GM18868 (cell line): Measurements from ENCODE around the gene DSG2.
A peak's percentile ranks its signal among the peaks of the same experiment; 100 is the strongest.
"Not testable (repeated sequence)": the region's sequence is repeated elsewhere in the genome, so short reads cannot be mapped to it uniquely, and the experiment has no call there.

Experiments used
- ATAC-seq: cut with Tn5 transposase; IDR thresholded peaks from one replicate; pipeline ENCODE4 v1.9.1; 2021; ENCODE audit warnings: mild to moderate bottlenecking, moderate library complexity; ENCODE audit not compliant: unreplicated experiment

Gene DSG2

DNA sequence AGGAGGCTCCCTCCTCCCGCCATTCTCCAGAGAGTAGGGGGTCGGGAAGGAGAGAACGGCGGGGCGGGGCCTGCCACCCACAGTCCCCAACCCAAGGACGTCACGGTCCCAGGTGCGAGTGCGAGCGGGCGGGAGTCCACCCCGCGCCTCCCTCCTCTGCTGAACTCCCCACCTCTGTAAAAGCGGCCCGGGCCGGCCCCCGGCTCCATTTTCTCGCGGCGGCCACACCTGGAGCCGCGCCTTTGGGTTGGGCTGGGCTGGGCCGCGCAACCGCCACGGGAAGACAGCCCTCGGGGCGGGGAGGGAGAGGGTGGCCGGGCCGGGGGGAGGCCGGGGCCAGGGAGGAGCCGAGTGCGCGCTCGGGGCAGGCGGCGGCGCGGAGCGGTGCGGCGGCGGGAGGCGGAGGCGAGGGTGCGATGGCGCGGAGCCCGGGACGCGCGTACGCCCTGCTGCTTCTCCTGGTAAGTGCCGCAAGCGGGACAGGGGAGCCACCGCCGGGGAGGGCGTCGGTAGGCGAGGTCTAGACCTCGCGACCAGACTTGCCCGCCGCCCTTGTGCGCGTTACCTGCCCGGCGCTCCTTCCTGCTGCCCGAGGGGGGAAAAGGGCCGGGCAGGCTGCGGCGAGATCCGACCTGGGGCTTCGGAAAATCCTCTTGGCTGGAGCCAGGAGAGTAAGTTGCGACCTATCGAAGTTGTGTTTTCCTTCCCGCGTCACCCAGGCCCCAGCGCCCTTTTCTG lies at the start of gene DSG2:
DSG2 (plus strand) TSS at position 342 of the 738 bp plus-strand sequence; CDS start at position 417, 75 bp downstream.
- peak; percentile 50 for ATAC-seq

DNA sequence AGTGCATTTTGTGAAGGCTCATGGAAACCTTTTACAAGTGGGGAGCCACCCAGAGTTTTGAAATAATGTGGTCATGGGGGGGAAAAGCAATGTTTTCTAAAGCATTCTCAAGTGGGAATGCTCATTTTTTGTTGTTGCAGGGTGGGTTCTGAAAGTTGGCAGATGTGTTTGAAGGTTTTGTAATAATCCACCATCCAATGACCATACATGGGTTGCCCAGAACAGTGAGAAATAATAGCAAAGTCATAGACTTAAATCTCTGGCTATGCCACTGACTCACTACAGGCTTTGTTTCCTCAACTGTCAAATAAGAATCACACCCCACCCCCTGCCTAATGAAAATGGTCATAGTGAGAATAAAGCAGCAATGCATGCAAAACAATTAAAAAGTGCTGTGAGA lies 47.6 kb upstream of the DSG2 start:
- ATAC-seq = no peak

DNA sequence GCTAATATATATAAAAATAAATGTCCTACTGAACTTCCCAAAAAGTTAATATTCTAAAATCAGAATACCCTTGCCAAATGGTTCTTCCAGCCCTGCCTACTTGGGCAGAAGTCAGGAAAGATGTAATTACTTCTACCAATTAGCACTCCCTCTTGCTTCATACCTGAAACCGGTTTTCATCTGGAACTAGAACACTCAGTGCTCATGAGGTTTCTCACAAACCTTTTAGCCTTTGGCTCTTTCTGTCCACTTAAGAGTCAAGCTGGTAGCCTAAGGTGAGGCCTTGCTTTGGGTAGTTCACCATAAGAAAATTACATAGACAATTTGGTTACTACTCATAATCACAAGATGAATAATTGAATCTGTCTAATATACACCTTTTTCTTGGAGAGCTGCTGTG lies 46.4 kb upstream of the DSG2 start:
- ATAC-seq = no peak

DNA sequence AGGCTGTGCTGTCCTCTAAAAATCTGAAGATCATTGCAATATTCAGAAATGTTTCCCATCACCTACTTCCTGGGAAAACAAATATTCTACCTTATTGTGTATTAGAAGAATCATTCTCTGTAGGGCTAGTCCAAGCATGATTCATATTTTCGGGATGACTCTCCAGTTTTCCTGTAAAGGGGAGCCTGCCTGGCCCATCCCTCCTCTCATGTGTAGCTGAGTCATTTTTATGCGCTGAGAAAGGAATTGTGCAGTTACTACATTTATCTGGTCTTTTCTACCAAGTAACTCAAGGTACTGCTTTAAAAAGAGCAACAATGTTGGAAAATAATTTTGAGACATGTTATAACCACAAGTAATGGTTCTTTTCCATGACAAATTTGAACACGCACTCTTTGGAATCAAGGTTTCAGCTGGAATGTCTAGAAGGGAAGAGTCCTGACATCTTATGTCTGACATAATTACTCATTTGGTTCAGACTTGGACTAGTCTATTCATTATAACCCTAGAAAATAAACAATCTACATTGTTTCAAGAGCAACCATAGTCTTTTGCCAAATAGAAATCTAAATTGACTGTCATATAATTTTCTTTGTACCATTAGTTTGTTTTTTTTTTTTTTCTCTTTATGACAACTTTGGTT lies 43.8 kb upstream of the DSG2 start:
- no peak for ATAC-seq

DNA sequence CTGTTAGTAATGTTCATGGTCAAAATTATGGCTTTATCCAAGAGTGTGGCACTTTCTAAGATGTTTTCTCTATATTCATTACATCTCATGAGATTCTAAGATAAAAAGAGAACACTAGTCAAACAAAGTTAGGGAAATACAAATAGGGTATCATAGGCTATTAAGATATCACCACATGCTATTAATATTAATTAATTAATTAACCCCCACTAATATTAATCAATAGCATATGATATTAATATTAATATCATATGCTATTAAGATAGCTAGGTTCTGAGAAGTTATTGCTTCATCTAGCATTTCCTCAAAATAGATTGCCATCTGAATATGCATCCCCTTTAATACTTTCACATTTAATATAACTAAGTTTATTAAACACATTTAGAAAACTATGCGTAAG lies 28.3 kb upstream of the DSG2 start:
- no peak for ATAC-seq

DNA sequence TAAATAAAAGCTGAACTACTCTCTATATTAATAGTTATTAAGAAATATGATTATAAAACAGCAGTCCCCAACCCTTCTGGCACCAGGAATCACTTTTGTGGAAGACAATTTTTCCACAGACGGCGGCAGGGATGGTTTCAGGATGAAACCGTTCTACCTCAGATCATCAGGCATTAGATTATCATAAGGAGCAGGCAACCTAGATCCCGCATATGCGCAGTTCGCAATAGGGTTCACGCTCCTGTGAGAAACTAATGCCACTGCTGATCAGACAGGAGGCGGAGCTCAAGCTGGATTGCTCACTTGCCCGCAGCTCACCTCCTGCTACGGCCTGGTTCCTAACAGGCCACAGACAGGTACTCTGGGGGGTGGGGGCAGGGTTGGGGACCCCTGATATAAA lies 19.3 kb upstream of the DSG2 start:
- ATAC-seq = no peak

DNA sequence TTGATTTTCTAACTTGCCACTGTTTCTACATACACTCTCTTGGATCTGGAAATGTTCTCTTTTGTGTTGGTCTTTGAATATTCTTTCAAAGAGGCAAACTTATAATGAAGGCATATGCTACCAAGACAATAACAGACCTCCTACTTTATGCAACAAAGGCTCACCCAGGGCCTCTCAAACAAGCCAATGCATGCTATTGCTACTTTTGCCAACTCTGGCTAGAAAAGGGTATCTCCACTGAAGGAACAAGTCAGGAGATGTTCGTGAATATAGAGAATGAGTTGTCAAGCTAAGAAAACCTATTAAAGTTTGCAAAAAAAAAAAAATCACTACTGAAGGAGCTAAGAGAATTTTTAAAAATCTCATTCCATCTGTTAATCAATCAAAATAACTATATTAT lies 15.9 kb upstream of the DSG2 start:
- ATAC-seq = no peak

DNA sequence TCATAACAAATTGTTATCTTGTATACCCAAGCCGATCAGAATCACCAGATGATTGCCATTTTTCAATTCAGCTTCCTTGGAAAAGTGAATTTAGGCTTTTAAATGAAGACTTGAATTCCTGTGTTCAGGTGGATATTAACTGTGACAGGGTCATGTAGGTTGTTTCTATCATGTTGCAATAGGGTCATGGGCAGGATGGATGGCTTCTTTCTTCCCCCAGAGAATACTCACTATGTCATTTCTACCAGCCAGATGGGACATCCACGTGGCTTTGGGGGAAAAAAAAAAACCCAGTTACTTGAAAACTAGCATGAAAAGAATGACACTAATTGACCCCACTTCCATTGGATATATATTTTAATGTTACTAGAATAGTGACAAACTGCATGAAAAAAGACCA lies 14.6 kb upstream of the DSG2 start:
- no peak for ATAC-seq

DNA sequence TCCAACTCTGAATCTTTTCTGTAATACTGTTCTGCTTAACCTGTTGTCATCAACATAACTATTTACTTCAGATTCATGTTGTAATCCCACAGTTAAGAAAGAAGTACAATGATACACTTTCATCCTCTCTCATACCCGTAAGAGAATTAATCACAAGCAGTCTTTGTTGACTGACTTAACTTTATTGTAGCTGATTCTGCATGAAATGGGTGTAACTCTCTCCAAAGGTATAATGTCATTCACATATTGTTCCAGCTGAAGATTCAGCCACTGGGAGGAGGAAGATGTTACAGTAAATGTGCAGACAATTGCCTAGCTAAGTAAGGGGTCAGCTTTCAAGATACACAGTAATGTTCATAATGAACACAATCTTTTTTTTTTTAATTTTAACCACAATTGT lies 13.5 kb upstream of the DSG2 start:
- no peak for ATAC-seq

DNA sequence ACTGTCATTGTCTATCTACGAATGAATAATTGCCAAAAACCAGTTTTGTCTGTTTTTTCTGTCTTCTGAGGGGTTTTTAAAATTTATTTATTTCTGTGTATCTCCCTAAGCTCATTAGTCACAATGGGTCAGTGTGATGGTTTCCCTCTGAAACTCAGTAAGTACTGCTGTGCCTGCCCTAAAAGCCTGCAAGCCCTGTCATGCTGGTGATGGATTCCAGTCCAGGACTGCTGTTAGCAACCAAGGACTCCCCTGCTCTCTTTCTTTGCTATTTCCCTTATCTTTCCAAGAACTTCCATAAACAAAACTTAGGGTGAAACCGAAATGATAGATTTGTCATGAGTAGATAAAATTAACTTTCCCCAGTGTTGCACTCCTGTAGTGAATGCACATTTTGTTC lies 11.8 kb upstream of the DSG2 start:
- ATAC-seq = no peak

DNA sequence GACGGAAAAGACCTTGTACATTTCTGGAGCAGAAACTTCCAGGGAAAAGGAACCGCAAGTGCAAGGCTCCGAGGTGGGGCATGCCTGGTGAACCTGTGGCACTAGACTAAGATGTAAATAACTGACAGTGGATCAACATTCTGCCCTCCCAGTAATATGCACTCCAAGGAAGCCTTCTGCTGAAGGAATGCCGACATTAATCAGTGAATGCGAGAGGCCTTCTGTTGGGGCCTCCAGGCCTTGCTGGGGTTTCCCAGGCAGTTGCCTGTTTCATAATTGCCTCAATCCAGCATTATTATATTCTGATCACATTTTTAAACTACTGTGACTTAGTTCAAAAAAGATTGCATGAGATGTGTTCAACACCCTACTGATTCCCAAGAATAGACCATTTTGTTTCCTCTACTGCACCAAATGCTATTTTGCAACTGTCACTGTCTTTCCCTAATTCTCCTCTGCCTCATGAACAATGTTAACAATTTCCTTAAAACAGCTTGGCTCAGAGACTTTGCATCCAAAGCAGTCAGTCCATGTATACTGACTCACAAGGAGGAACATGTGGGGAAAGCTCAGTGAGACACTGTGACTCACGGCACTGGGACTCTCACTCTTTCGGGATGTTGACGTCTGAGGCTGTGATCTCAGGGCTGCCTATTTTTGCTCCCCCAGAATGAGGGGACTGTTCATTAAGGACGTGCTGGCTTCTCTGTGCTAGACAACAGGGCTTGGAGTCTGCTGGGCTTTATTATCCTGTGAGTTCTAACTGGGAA lies 10.5 kb upstream of the DSG2 start:
- ATAC-seq = no peak

DNA sequence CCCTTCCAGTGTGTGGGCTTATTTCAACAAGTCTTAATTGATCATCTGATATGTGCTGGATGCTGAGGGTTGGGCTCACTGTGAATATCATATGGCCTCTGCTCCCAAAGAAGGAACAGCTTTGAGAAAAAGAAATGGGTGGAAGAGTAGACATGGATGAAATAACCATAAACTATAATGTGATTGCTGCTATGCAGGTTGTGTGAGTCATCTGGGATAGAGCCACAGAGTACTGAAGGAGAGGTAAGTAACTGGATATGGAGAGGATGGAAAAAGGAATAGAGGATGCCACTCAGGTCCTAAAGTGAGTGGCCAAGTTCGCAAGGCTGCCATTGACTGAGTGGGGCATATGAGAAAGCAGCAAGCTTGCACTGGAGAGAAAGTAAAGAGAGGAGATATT lies 8.7 kb upstream of the DSG2 start:
- ATAC-seq = no peak

DNA sequence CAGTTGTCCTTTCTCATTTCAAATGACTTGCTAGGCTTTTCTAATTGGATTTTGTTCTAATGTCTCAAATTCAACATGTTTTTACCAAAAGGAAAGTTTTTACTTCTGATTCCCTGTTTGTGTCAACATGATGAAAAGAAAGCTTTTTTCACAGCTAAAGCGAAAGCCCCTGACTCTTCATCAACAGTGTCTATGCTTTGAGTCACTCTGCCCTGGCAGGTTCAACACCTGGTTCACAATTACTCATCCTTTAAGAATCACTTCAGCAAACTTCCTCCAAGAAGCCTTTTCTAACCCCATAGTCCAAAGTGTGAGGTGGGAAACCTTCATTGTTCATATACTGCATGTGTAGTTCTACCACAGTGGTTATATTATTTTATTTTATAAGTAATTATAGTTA lies 7.6 kb upstream of the DSG2 start:
- peak; percentile 96 for ATAC-seq

DNA sequence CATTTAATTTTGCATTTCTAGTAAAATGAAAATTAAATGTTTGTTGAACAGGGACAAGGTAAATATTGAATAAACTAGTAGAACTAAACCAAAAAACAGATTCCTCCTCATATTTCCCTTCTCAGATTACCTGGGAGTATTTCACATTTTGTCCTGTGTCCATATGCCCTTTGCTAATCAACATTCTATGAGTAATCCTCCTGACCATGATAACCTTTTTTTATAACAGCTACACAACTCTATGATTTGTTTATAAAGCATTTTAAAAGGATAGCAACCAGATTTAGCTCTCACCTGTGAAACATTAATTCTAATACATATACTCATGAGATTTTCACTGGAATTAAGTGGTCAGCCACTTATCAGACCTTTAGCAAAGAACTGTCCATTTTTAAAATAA lies 7.1 kb upstream of the DSG2 start:
- no peak for ATAC-seq

DNA sequence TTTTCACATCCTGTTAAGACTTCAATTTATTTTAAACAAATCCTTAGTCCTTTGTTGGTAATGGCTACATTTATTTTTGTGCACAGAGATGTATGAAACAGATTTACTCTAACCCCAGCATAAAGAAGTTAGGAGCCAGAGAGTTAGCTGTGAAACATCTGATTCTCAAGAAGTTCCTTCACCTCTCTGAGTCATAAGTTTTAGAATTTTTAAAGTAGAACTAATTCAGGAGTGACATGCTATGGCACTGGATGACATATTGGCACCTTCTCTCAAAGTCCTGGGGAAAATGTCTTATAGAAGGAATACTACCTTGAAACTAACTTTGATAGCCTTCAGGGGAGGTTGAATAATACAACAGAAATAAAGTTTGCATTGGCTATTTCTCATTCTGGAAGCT lies 6.4 kb upstream of the DSG2 start:
- no peak for ATAC-seq

DNA sequence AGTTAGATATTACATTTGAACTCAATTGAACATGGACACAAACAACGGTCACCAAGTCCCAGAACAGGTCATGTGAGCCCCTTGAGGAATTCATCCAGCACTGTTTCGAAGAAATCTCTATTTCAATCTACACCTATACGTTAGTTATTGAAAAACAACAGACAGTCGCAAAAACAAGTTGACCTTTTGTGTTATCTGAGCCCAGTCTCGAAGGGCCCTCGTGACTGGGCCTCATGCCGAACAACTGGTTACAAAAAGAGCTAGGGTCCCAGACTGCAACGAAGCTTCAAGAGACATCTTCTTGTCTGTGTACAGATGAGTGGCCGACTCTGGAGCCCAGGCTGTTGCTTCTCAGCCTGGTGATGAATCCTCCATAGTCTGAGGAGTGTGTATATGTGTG lies 5.3 kb upstream of the DSG2 start:
- no peak for ATAC-seq

DNA sequence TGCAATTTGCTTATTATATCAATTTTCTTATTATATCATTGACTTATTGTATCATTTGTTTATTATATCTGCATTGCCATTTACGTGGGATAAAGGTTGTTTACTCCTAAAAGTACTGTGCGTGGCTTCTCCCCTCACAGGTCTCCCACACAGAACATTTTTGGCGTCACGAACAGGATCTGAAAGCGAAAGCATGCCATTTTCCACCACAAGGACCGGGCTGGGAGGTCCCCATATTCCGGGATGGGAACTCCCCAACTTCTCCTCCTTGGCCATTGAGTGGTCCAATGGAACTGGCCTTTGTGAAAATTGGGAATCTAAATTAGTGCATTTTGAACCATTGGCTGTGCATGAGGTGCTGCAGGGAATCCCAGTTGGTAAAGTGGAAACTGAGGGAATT lies 4.8 kb upstream of the DSG2 start:
- no peak for ATAC-seq

DNA sequence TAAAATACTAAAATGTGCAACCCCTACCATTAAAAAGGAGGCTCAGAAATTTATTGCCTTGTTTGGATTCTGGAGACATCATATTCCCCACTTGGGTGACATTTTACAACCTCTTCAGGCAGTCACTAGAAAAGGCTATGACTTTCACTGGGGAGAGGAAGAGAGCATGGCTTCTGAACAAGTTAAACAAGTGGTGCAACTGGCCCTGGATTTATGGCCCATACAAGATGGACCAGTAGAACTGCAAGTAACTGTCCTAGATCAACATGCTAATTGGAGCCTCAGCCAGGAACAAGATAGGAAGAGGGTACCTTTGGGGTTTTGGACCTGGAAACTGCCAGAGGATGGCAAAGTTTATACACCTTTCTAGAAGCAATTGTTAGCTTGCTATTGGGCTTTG lies 4.0 kb upstream of the DSG2 start:
- no peak for ATAC-seq

DNA sequence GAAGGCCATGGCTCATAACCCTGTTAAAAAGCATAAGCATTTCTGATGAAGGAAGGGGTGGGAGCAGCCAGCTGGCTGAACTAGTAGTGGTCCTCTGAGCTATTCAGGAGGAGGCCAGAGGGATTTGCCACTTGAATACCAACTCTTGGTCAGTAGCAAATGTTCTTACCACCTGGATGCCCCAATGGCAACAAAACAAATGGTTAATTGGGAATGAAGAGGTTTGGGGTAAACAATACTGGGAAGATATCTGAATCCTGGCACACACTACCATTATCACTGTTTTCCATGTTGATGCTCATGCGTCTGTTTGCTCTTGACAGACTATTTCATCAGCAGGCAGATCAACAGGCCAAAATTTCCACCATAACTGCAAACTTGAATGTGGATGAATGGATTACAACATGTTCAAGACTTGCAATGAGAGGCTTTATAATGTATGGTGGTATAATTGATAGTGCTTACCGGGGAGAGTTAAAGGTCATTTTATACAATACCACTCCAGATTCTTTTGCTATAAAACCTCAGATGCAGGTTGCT lies 3.2 kb upstream of the DSG2 start:
- not testable (repeated sequence) for ATAC-seq

DNA sequence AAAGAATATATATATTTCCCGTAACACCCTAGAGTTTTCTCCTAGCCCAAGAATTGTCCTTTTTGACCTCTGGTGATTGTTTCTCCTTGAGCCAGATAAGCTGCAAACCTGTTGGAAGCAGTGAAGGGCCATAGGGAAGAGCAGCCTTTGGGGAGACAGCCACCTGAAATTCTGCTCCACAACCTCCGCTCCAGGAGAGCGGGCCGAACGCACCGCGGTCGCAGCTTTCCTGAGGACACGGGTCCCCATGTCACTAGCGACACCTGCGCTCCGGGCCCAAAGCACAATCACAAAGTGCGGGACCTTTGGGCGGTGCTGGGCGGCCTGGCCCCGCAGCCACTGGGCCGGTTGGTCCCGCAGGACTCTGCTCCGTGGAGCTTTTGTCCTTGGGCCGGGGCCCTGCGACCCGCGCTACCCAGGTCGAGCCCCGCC lies 557 bp upstream of the DSG2 start:
- peak; percentile 5 for ATAC-seq

DNA sequence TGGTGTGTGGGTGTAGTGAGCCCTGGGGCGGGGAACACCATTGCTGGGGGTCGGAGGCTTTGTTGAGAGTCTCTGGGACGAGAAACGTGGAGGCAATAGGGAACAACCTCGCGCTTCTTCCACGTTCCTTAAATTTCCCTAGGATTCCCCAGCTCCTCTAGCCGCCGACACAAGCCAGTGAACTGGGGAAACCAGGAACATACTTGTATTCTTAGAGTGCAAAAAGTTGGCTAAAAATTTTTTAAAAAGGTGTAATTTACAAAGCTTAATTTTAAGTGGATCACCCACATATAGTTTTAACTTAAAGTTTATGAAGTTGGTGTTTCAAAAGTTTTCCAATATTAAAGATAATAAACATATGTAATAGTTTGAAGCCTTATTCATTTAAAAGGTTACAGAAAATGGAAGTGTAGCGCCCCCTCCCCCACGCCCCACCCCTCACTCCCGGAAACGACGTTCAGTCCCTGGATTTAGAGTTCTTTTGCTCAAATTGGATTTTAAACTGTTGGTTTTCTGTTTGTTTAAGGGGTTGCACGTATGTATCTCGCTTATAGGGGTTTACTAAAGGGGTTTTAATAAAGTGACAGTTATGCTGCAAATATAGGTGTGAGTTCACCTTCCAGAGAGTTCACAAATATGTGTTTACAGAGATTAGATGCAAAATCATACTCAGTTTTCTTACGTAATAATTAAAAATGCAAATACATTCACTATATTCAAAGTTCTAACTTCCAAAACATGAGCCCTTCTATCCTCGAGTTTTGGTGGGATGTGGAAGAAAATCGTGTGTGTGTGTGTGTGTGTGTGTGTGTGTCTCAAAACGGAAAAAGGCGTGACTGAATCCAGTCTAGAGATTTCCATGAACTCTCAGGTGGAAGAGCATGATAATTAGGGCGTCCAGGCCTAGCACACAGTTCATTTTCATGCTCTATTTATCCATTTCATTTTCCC lies 872 bp downstream of the DSG2 start:
- peak; percentile 9 for ATAC-seq
